NCI-H1092 (cell line): ENCODE results near the gene CD226.
"Not testable (repeated sequence)": the region's sequence is repeated elsewhere in the genome, so short reads cannot be mapped to it uniquely, and the experiment has no call there.

Experiments
- DNase-seq: peaks from one replicate; lab custom pipeline; 2025; lab: John Stamatoyannopoulos, UW

Gene CD226

GRCh38 chr18:69908838-69909237, 38.8 kb downstream of the CD226 start:
- DNase-seq: no peak

GRCh38 chr18:69906765-69907164, 40.9 kb downstream of the CD226 start:
- DNase-seq: no peak

GRCh38 chr18:69900941-69901340, 46.7 kb downstream of the CD226 start:
- DNase-seq: no peak

- not testable (repeated sequence) for DNase-seq
Measured at GRCh38 chr18:69899154-69899923, 48.3 kb downstream of the CD226 start.

- no peak for DNase-seq
Measured at GRCh38 chr18:69898241-69898861, 49.3 kb downstream of the CD226 start.

- no peak for DNase-seq
Measured at GRCh38 chr18:69897397-69898108, 50.1 kb downstream of the CD226 start.

GRCh38 chr18:69895066-69896047, 52.3 kb downstream of the CD226 start:
- DNase-seq: no peak

- DNase-seq: no peak
Measured at GRCh38 chr18:69894467-69894866, 53.2 kb downstream of the CD226 start.

- no peak for DNase-seq
Measured at GRCh38 chr18:69890558-69890957, 57.1 kb downstream of the CD226 start.

GRCh38 chr18:69889009-69889408, 58.7 kb downstream of the CD226 start:
- DNase-seq: no peak

- DNase-seq: no peak
Measured at GRCh38 chr18:69887256-69887655, 60.4 kb downstream of the CD226 start.

- no peak for DNase-seq
Measured at GRCh38 chr18:69885841-69886531, 61.7 kb downstream of the CD226 start.

- no peak for DNase-seq
Measured at GRCh38 chr18:69885355-69885754, 62.3 kb downstream of the CD226 start.

GRCh38 chr18:69883781-69884180, 63.9 kb downstream of the CD226 start:
- DNase-seq: no peak

- no peak for DNase-seq
Measured at GRCh38 chr18:69882965-69883668, 64.6 kb downstream of the CD226 start.

- DNase-seq: no peak
Measured at GRCh38 chr18:69880083-69880482, 67.6 kb downstream of the CD226 start.

GRCh38 chr18:69879051-69879450, 68.6 kb downstream of the CD226 start:
- DNase-seq: not testable (repeated sequence)

- DNase-seq: no peak
Measured at GRCh38 chr18:69878213-69878933, 69.3 kb downstream of the CD226 start.

- DNase-seq: no peak
Measured at GRCh38 chr18:69876490-69876889, 71.2 kb downstream of the CD226 start.

- DNase-seq: no peak
Measured at GRCh38 chr18:69874058-69874457, 73.6 kb downstream of the CD226 start.
